ENCODE measurements around the gene MLANA.

MLANA gene, protein sequence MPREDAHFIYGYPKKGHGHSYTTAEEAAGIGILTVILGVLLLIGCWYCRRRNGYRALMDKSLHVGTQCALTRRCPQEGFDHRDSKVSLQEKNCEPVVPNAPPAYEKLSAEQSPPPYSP

DNA sequence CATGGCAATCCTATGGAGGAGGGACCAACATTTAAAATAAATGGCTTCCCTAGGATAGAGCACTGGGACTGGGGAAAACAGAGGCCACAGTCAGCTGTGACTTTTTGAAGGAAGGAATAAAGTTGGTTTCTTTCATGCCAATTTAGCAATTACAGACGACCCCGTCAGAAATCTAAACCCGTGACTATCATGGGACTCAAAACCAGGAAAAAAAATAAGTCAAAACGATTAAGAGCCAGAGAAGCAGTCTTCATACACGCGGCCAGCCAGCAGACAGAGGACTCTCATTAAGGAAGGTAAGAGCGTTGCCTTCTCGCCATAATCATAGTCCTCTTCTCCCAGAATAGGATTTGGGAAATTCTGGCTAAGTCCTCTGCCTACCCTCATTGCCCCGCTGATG, at the start of gene MLANA:
MLANA (plus strand) TSS at position 249 of the 400 bp plus-strand sequence. CDS start 1,586 bp downstream, outside the sequence.
- DNase-seq: no peak

DNA sequence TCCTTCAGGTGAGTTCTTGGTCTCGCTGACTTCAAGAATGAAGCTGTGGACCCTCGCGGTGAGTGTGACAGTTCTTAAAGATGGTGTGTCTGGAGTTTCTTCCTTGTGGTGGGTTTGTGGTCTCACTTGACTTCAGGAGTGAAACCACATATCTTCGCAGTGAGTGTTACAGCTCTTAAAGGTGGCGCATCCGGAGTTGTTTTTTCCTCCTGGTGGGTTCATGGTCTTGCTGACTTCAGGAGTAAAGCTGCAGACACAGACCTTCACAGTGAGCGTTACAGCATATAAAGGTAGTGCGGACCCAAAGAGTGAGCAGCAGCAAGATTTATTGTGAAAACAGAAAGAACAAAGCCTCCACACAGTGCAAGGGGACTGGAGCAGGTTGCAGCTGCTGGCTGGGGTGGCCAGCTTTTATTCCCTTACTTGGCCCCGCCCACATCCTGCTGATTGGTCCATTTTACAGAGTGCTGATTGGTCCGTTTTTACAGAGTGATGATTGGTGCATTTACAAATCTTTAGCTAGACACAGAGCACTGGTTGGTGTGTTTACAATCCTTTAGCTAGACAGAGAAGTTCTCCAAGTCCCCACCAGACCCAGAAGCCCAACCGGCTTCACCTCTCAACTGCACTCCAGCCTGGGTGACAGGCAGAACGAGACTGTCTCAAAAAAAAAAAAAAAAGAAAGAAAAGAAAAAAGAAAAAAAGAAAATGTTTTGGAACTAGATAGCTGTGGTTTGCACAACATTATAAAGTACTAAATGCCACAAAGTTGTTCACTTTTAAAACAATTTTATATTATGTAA, 48.7 kb upstream of the MLANA start:
- DNase-seq: no peak

DNA sequence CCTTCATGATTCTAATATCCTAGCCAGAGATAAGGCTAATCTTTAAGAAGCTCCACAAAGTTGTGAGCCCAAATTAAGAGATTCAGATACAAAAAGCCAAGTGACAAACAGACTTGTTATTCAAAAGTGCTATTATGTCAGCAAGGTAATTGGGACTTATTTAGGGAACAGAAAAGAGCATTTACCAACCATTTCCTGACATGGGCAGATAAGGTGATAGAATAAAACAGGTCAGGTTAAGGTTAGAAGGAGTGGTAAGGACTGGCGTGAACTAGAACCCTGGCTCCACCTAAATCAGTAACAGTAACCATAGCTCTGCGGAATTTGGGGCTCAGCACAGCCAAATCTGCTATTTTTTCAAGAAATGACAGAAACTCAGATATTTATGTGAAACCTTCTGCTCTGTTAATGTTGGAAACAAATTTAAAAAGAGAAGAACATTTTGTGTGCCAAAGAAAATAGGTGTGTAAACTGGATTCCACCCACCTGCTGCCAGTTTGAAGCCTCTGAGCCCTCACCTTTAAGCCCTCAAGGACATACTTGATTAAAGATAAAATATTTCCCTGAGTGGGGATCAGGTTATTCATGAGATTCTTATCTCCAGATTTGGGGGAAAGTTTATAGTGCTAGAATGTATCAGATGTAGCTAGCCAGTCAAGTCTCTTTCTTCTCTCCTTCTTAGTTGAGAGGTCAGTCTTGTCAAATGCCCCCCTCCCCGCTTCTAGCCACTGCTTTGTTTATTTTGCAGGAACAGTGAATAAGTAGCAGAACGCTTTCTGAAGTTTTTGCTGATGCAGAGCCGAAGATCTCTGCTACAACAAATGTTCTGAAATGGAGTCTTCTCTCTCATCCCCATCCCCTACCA, 47.5 kb upstream of the MLANA start:
- DNase-seq: no peak

DNA sequence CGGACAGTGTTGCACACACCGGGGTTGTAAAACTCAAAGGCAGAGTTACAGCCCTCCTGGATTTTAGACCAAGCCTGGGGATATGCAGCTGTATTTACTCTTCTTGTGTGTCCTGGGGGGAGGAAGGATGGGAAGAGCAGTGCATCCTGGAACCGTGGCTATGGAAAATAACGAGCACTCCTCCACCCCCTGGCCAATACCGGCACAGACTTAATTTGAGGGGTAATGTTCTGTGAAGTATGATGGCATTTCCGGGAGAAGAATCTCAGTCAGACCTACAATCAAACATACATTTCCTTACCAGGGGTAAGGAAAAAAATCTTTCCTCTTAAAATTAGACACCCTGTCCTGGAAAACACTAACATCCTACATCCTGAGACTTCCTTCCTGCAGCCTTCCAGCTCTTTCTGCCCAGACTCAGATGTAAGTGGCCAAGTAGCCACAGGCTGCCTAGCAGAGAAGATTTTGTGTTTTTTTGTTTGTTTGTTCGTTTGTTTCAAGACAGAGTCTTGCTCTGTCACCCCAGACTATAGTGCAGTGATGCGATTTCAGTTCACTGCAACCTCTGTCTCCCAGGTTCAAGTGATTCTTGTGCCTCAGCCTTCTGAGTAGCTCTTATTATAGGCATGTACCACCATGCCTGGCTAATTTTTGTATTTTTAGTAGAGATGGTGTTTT, 46.8 kb upstream of the MLANA start:
- DNase-seq: peak; percentile 86

DNA sequence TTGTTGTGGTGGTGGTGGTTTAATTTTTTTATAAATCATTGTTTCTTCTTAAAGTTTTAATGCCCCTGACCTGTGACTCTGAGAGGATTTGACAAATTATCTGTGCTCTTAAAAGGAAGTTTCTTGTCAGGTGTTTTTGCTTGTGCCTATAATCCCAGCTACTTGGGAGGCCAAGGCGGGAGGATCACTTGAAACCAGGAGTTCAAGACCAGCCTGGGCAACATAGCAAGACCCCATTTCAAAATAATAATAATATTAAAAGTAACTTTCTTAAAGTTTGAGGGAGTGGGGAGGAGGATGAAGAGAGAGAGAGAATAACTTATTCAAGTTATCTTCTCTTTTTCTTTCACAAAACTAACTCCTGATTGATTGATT, 45.5 kb upstream of the MLANA start:
- DNase-seq: no peak

DNA sequence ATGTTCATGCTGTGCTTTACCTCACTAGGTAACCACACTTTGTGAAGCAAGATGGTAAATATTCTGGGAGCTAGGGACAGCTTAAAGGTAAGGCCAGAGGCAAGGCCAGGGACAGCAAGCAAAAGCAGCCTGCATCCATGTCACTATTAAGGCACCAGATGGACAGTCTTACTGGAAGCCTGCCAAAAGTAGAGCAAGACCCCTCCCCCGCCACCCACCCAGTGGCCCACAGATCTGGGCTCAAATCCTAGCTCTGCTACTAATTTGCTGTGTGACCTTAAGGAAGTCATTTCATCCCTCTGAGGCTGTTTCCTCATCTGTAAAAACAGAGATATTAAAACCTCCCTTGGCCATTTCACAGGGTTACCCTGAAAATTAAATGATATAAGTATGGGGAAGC, 44.6 kb upstream of the MLANA start:
- no peak for DNase-seq

DNA sequence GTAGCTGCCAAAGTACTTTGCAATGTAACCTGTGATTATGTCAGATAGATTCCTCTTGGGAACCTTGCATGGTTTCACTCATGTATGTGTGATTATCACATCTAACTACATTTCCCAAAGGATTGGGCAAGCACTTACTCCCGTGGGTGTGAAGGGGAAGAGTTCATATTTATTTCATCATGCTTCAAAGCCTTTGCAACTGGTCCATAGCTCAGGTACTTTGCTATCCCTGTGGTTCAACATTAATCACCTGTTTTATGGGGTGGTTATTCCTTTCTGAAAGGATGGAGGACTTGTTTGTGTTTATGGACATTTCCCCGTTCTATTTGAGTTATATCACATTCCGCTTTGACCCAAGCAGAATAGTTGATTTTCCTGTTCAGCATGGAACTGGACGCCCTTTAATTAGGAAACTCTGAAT, 44.2 kb upstream of the MLANA start:
- DNase-seq: no peak

DNA sequence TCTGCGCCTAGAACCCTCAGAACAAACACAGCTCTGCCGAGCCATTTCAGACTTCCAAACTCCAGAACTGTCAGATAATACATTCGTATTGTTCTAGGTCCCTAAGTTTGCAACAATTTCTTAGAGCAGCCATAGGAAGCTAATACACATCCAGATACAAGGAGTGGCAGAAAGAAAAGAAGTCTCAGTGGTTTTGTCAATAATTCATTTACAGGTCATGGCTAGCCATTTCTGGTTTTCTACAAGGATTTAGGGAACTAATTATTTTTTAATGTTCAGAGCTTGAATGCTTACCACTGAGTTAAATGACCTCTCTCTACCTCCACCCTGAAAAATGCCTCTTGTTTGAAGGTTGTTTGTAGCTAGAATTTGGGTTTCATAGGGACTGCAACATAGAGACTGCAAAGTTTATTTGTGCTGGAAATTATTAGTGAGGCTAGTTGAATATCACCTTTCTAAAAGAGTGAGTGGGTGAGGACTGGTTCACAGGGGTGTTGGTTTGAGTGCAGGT, 42.3 kb upstream of the MLANA start:
- DNase-seq: no peak

DNA sequence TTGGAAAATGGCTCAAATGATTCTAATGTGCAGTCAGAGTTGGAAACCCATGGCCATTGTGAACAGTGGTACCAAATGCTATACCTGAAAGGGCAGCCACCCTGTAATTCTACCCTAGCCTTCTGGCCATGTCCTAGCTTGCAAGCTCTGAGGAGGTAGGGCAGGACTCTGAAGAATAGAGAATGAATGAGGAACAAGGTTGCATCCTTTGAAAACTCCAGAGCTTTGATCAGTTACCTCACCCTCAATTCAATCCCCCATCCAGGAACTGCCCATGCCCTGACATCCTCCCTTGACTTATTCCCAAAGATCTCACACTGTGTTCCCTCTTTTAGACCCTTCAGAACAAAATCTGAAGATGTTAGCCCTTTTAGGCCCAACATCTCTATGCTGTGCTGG, 40.0 kb upstream of the MLANA start:
- DNase-seq: no peak

DNA sequence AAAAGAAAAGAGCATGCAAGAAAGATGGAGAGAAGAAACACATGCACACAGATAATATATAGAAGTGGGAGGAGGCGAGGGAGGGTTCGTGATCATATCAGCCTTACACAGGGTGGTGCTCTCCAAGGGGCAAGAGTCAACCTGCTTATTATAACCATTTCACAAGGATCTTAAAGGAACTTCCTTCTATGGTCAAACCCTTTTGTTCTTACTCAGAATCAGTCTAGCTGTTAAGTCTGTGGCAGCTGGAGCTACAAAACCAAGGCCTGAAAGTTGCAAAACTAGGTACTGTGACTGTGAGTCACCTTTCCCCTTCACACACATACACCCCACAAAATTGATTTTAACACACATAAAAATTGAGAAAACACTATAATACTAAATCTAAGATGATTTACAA, 39.2 kb upstream of the MLANA start:
- no peak for DNase-seq

DNA sequence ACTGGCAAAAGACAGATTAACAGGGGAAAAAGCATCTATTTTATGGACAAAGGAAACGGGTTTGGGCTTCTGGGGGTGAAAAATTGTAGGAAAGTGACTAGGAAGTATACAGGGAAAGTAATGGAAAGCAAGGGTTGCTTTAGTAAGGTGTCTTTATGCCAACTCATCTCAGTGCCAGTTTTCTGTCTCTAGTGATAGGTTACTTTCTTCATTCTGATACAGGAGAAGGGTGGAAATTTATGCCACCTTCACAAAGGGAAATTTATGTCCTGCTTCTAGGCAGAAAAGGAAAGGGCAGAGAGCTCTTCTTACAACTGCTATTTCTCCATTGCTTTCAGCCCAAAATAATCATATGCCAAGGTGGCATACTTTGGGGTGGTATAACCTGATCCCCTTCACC, 37.7 kb upstream of the MLANA start:
- no peak for DNase-seq

DNA sequence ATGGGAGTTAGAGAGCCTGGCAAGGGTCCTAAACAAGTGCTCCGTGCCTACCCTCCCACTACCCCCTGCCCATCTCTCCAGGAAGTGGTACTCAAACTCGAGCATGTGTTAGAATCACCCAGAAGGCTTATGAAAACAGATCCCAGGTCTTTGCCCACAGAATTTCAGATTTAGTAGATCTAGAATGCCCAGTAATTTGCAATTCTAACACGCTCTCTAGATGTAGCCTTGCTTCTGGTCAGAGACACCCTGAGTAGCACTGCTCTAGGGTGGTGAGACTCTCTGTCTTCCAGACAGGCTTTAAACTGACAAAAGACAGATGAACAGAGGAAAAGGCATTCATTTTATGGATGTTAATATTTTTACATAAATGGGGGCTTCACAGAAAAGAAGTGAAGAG, 37.1 kb upstream of the MLANA start:
- no peak for DNase-seq

DNA sequence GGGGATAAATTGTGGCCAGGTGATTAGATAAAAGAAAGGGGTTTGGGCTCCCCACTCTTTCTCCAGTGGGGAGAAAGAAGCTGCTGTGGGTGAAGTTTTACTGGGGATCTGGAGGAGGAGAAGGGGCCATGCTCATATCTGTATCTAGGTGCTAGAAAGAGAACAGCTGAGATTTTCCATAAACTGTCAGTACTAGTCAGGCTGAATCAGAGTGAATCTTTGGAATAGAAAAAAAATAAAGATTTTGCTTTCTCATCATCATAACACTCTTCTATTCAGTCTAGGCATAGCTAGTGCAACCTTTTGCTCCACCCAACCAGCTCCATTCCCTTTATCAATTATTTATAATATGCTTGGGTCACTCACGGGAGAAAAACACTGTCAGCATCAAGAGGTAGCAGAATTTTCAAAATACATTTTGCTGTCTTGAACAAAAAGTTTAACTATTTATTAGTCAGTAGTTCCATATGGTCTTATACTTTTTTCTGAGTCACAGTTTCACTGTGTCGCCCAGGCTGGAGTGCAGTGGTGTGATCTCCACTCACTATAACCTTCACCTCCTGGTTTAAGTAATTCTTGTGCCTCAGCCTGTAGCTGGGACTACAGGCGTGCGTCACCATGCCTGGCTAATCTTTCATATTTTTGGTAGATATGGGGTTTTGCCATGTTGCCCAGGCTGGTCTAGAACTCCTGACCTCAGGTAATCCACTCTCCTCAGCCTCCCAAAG, 36.5 kb upstream of the MLANA start:
- no peak for DNase-seq

DNA sequence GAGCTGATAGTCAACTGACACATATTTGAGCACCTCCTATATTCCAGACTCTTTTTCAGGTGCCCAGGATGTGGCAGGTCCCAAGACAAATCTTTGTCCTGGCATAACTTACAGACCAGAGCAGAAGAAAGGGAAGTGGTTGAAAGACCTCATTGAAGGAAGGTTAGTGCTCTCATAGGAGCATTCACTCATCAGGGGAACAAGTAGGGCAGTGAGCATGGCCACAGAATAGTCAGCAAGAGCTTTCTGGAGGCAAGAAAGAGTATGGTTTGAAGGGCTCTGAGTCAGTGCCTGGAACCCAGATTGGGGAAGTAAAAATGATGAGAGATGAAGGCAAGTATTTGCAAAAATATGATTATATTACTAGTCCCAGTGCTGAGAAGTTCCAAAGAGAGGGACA, 32.8 kb upstream of the MLANA start:
- no peak for DNase-seq

DNA sequence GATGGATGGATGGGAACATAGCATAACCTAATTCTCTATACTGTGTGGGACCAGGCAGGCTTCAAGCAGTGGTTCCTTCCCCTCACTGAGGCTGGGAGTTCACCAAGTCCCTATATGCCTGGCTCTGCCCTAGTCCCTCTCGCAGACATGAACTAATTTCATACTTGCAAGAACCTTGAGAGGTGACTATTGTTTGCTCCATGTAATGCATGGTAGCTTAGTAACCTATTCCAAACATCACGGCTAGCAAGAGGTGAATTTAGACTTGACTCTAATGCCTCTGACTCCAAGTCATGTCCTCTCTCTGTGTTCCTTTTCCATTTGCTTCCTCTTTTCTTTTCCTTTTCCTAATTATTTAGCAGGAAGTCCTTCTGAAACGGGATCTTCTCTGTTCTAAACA, 31.9 kb upstream of the MLANA start:
- DNase-seq: no peak

DNA sequence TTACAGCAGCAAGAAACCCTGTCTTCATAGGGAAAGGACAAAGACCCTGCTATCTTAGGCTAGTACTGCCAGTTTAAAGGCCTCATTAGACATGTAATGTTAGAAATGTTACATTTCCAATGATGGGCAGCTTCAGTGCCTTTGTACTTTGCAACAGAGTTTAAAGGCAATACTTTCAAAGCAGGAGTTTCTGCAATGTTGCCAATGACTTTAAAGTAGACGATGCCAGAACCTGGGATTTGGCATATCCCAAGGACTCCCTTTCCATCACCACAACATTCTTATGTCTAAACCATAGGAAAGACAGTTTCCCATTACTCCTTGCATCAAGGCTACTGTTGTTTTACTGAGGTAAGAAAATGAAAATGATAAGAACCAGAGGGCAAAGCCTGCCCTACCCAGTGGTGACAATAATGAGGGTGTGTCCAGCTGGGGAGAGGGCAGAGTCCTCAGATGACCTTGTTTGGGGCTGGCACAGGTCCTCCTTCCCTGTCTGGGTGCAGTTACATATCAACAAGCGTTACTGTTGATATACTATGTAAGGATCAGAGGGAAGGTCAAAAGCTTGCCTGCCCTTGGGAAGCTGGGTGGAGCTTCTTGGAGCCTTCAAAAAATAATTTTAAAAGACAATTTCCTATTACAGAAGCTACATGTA, 27.5 kb upstream of the MLANA start:
- no peak for DNase-seq

DNA sequence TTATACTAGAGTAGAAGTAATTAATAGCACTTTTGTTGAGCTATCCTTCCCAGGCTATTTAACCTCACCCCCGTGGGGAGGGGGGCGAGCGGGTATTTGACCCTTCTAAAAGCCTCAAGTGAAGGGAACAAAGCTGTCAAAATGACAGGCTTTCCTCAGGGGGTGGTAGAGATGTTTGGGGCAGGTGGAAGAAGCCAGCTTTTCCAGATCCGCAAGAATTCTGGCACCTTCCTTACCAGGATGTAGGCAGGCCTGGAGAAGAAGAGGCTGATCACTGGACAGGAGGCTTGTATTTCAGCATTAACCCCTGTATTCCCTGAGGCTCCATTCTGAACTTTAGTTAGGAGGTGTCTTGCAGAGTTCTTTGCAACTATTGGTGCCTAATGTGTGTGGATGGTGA, 26.2 kb upstream of the MLANA start:
- no peak for DNase-seq

DNA sequence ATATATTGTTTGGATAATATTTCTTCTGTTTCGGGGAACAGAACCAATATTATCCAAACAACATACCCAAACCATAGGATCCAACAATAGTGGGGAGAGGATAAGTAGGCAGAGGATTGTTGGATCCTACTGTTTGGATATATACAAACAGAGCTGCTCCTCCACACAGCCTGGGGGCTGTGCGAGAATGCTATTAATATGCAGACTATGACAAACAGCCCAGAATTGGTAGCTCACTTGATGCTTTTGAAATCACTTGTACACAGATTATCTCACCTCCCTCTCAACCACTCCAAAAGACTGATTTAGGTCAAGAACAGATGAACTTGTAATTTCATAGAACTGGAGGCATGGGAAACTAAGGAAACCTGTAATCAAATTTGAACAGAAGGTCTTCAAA, 24.4 kb upstream of the MLANA start:
- no peak for DNase-seq

DNA sequence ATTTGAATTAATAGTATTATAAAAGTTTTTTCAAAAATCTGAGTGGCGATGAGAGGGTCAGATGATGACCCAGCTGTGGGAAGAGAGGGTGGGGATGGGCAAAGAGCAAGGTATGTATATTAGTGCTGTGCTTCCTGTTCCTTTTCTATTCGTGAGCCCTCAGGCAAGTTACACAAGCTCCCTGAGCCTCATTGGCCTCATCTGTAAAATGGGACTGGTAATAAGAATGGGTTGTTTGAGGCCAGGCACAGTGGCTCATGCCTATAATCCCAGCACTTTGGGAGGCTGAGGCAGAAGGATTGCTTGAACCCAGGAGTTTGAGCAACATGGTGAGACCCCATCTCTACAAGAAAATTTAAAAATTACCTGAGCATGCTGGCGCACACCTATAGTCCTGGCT, 24.0 kb upstream of the MLANA start:
- DNase-seq: no peak

DNA sequence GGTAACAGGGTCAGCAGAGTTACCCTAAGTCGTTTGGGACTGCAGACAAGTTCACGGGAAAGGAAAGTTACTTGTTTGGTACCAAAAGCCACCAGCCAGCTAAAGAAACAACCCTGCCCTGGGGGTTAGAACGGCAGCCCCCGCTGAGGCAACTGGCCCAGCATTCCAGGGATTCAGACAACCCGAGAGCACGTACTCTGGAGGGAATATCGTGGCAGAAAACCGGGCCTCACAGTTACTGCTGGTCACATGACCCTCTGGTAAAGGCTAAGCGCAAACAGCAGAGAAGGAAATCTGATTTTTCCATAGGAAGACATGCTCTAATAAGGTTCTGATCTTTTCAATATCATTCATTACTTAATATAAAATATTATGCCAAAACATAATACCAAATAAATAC, 22.5 kb upstream of the MLANA start:
- DNase-seq: no peak

DNA sequence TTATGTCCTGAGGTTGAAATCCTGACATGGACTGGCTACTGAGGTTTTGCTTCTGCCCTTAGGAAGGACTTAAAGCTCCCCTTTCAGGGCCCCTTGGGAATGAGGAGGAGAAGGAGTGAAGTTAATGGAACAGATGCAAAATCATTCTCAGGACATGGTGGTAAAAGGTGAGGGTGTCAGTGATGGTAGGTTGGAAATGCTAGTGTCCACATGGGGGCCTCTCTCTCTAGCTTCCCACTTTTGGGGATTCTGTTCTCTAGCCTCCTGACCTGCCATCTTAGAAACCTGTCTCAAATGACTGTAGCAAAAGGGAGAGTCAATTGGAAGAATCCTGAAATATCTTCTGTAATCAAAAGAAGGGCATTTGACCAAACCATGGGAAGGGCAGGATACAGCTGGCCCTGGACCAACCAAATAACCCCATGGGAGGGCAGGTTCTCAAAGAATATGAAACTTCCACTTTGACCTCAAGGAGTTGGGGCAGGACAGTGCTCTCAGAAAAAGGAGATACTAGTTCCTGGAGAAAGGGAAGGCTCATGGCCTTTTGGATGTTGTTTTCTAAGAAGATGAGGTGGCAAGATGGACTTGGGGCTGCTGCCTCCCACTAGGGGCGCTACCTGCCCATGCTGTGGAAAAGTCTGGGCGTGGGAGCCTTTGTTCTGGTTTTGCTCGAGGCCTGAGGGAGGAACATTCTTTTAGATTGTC, 21.2 kb upstream of the MLANA start:
- DNase-seq: no peak

DNA sequence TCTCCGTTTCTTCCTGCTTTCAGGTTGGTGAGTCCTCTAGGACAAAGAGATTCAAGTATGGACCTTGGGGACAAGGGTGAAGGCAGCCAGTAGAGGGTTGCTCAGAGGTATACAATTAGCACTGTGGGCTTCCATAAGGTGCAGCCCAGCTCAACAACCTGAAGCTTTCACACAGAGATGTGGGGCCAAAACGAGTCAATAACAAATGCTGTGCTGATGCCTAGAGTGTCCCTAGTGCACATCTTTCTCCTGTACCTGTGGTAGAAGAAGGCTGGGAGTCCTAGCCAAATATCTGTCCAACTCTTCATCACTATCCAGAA, 20.7 kb upstream of the MLANA start:
- DNase-seq: no peak

Data from SHP77 treated with DMSO at 0.1 percent for 48 hours (cell line).